ENCODE measurements around the gene GRIA1.

Gene GRIA1

GRCh38 chr5:153629027-153629895, 138.8 kb downstream of the GRIA1 start:
- Histone ChIP-seq H3K9me3 (ENCODE audit: insufficient read depth, low read length) (no peaks in the 10 kb centered on the region), H3K4me1 (ENCODE audit: insufficient read depth, insufficient read length) (no peaks in the 10 kb centered on the region), H3K4me3 (ENCODE audit: insufficient read length, low read depth) (no peak overlapping the region), H3K9ac (ENCODE audit: insufficient read length, low read depth) (peak overlapping the region; percentile 14), H3K36me3 (ENCODE audit: insufficient read depth, insufficient read length, low read length) (no peaks in the 10 kb centered on the region), H3K27me3 (ENCODE audit: insufficient read depth, insufficient read length) (no peaks in the 10 kb centered on the region)
- TF ChIP-seq YY1 (IDR thresholded peaks at IDR 0.05; ENCODE audit: insufficient read depth, insufficient read length): no peak
- no peak for TF ChIP-seq SUZ12 (IDR thresholded peaks at IDR 0.05; ENCODE audit: extremely low read depth, insufficient read depth, insufficient read length)
- TF ChIP-seq ZNF274 (IDR thresholded peaks at IDR 0.05; ENCODE audit: low read depth, low read length): no peak
- DNase-seq (ENCODE audit: low read depth, low spot score): peak; percentile 58

- Histone ChIP-seq H3K4me1 (ENCODE audit: insufficient read depth, insufficient read length) (no peaks in the 10 kb centered on the region), H3K9ac (ENCODE audit: insufficient read length, low read depth) (no peak overlapping the region), H3K4me3 (ENCODE audit: insufficient read length, low read depth) (no peak overlapping the region), H3K27me3 (ENCODE audit: insufficient read depth, insufficient read length) (no peaks in the 10 kb centered on the region), H3K9me3 (ENCODE audit: insufficient read depth, low read length) (no peaks in the 10 kb centered on the region), H3K36me3 (ENCODE audit: insufficient read depth, insufficient read length, low read length) (no peaks in the 10 kb centered on the region)
- TF ChIP-seq ZNF274 (IDR thresholded peaks at IDR 0.05; ENCODE audit: low read depth, low read length): no peak
- no peak for TF ChIP-seq SUZ12 (IDR thresholded peaks at IDR 0.05; ENCODE audit: extremely low read depth, insufficient read depth, insufficient read length)
- TF ChIP-seq YY1 (IDR thresholded peaks at IDR 0.05; ENCODE audit: insufficient read depth, insufficient read length): no peak
- no peak for DNase-seq (ENCODE audit: low read depth, low spot score)
Observed at GRCh38 chr5:153630546-153630945, 140.1 kb downstream of the GRIA1 start.

- Histone ChIP-seq H3K9me3 (ENCODE audit: insufficient read depth, low read length) (no peaks in the 10 kb centered on the region), H3K9ac (ENCODE audit: insufficient read length, low read depth) (no peak overlapping the region), H3K36me3 (ENCODE audit: insufficient read depth, insufficient read length, low read length) (no peaks in the 10 kb centered on the region), H3K4me3 (ENCODE audit: insufficient read length, low read depth) (no peak overlapping the region), H3K4me1 (ENCODE audit: insufficient read depth, insufficient read length) (no peaks in the 10 kb centered on the region), H3K27me3 (ENCODE audit: insufficient read depth, insufficient read length) (no peaks in the 10 kb centered on the region)
- TF ChIP-seq YY1 (IDR thresholded peaks at IDR 0.05; ENCODE audit: insufficient read depth, insufficient read length) (no peak), ZNF274 (IDR thresholded peaks at IDR 0.05; ENCODE audit: low read depth, low read length) (no peak), SUZ12 (IDR thresholded peaks at IDR 0.05; ENCODE audit: extremely low read depth, insufficient read depth, insufficient read length) (no peak)
- DNase-seq (ENCODE audit: low read depth, low spot score): no peak
Observed at GRCh38 chr5:153632748-153633290, 142.3 kb downstream of the GRIA1 start.

- TF ChIP-seq YY1 (IDR thresholded peaks at IDR 0.05; ENCODE audit: insufficient read depth, insufficient read length): no peak
- no peak for TF ChIP-seq SUZ12 (IDR thresholded peaks at IDR 0.05; ENCODE audit: extremely low read depth, insufficient read depth, insufficient read length)
- TF ChIP-seq ZNF274 (IDR thresholded peaks at IDR 0.05; ENCODE audit: low read depth, low read length): no peak
- Histone ChIP-seq H3K9me3 (ENCODE audit: insufficient read depth, low read length) (no peaks in the 10 kb centered on the region), H3K4me3 (ENCODE audit: insufficient read length, low read depth) (no peak overlapping the region), H3K27me3 (ENCODE audit: insufficient read depth, insufficient read length) (no peaks in the 10 kb centered on the region), H3K9ac (ENCODE audit: insufficient read length, low read depth) (no peak overlapping the region), H3K36me3 (ENCODE audit: insufficient read depth, insufficient read length, low read length) (no peaks in the 10 kb centered on the region), H3K4me1 (ENCODE audit: insufficient read depth, insufficient read length) (no peaks in the 10 kb centered on the region)
- no peak for DNase-seq (ENCODE audit: low read depth, low spot score)
Observed at GRCh38 chr5:153636670-153637451, 146.4 kb downstream of the GRIA1 start.

GRCh38 chr5:153640293-153640692, 149.8 kb downstream of the GRIA1 start:
- no peak overlapping the region for H3K4me3 ChIP-seq (ENCODE audit: insufficient read length, low read depth)
- H3K27me3 ChIP-seq (ENCODE audit: insufficient read depth, insufficient read length): no peaks in the 10 kb centered on the region
- DNase-seq (ENCODE audit: low read depth, low spot score): no peak
- no peak for TF ChIP-seq ZNF274 (IDR thresholded peaks at IDR 0.05; ENCODE audit: low read depth, low read length)
- no peak overlapping the region for H3K9ac ChIP-seq (ENCODE audit: insufficient read length, low read depth)
- no peaks in the 10 kb centered on the region for H3K4me1 ChIP-seq (ENCODE audit: insufficient read depth, insufficient read length)
- no peaks in the 10 kb centered on the region for H3K9me3 ChIP-seq (ENCODE audit: insufficient read depth, low read length)
- H3K36me3 ChIP-seq (ENCODE audit: insufficient read depth, insufficient read length, low read length): no peaks in the 10 kb centered on the region

- no peak overlapping the region for H3K4me3 ChIP-seq (ENCODE audit: insufficient read length, low read depth)
- no peaks in the 10 kb centered on the region for H3K4me1 ChIP-seq (ENCODE audit: insufficient read depth, insufficient read length)
- no peak for TF ChIP-seq YY1 (IDR thresholded peaks at IDR 0.05; ENCODE audit: insufficient read depth, insufficient read length)
- no peaks in the 10 kb centered on the region for H3K9me3 ChIP-seq (ENCODE audit: insufficient read depth, low read length)
- H3K9ac ChIP-seq (ENCODE audit: insufficient read length, low read depth): no peak overlapping the region
- H3K27me3 ChIP-seq (ENCODE audit: insufficient read depth, insufficient read length): no peaks in the 10 kb centered on the region
- DNase-seq (ENCODE audit: low read depth, low spot score): no peak
- no peaks in the 10 kb centered on the region for H3K36me3 ChIP-seq (ENCODE audit: insufficient read depth, insufficient read length, low read length)
Observed at GRCh38 chr5:153641183-153641688, 150.8 kb downstream of the GRIA1 start.
